GM23338 (cell line): ENCODE data around the gene SLC19A2. TPM values are rescaled to one million over a fixed set of nuclear protein-coding genes. Genes with fewer than 3 reads are reported as not detected.

Source experiments
- ATAC-seq: fragments of 200-7000 bp; cut with Tn5 transposase; 3 replicates; pipeline ENCODE4 v1.9.1; 2020
- DNase-seq: peaks from one replicate; pipeline ENCODE4 v3.0.0-alpha.2; 2015; ENCODE audit warnings: low spot score
- H2AFZ ChIP-seq: fragments of 200-600 bp; sonication (generic); 2 replicates; pipeline ENCODE4 v1.8.0; 2016; ENCODE audit warnings: antibody characterized with exemption, mild to moderate bottlenecking, moderate library complexity
- H3F3A ChIP-seq: fragments of 200-600 bp; sonication (generic); replicated peaks from 2 replicates; pipeline ENCODE4 v1.8.0; 2017; ENCODE audit warnings: antibody characterized with exemption, mixed run types, low read depth
- H3K27ac ChIP-seq: fragments of 200-600 bp; sonication (generic); 2 replicates; pipeline ENCODE4 v1.6.1; 2016; ENCODE audit warnings: low read depth
- H3K27me3 ChIP-seq: fragments of 200-600 bp; sonication (generic); 2 replicates; pipeline ENCODE4 v1.8.0; 2016; ENCODE audit warnings: mild to moderate bottlenecking, mixed run types, moderate library complexity; ENCODE audit not compliant: insufficient read depth
- H3K36me3 ChIP-seq: fragments of 200-600 bp; sonication (generic); 2 replicates; pipeline ENCODE4 v1.8.0; 2016; ENCODE audit warnings: mild to moderate bottlenecking; ENCODE audit not compliant: insufficient read depth
- H3K4me1 ChIP-seq: fragments of 200-600 bp; sonication (generic); 2 replicates; pipeline ENCODE4 v1.8.0; 2016; ENCODE audit warnings: mild to moderate bottlenecking, moderate library complexity; ENCODE audit not compliant: insufficient read depth
- H3K4me2 ChIP-seq: fragments of 200-600 bp; sonication (generic); 2 replicates; pipeline ENCODE4 v1.7.1; 2017; ENCODE audit warnings: mixed run types
- H3K4me3 ChIP-seq: fragments of 200-600 bp; sonication (generic); 2 replicates; pipeline ENCODE4 v1.6.1; 2016; ENCODE audit warnings: mixed run types
- H3K79me2 ChIP-seq: fragments of 200-600 bp; sonication (generic); replicated peaks from 2 replicates; pipeline ENCODE4 v1.8.0; 2017; ENCODE audit warnings: mild to moderate bottlenecking; ENCODE audit not compliant: insufficient read depth
- H3K9me2 ChIP-seq: fragments of 200-600 bp; sonication (generic); 2 replicates; pipeline ENCODE4 v1.8.0; 2017; ENCODE audit not compliant: insufficient read depth
- H4K20me1 ChIP-seq: fragments of 200-600 bp; sonication (generic); replicated peaks from 2 replicates; pipeline ENCODE4 v1.8.0; 2017; ENCODE audit warnings: mild to moderate bottlenecking; ENCODE audit not compliant: insufficient read depth
- H3K27ac Mint-ChIP-seq: 2 replicates; pipeline ENCODE4 v1.8.0; 2020; ENCODE audit warnings: inconsistent platforms, mild to moderate bottlenecking, moderate library complexity, mixed read lengths
- H3K27me3 Mint-ChIP-seq: 3 replicates; pipeline ENCODE4 v1.8.0; 2022; ENCODE audit warnings: low read depth, mild to moderate bottlenecking, moderate library complexity, mixed read lengths, inconsistent platforms; ENCODE audit not compliant: insufficient read depth, poor library complexity
- H3K36me3 Mint-ChIP-seq: 3 replicates; pipeline ENCODE4 v1.8.0; 2021; ENCODE audit warnings: low read depth, mild to moderate bottlenecking, inconsistent platforms, moderate library complexity, mixed read lengths
- H3K4me1 Mint-ChIP-seq: 3 replicates; pipeline ENCODE4 v1.8.0; 2020; ENCODE audit warnings: mild to moderate bottlenecking, inconsistent platforms, mixed read lengths
- H3K4me3 Mint-ChIP-seq: 3 replicates; pipeline ENCODE4 v1.8.0; 2021; ENCODE audit warnings: moderate library complexity, mild to moderate bottlenecking, inconsistent platforms, mixed read lengths
- H3K9me3 Mint-ChIP-seq: 3 replicates; pipeline ENCODE4 v1.8.0; 2020; ENCODE audit warnings: moderate library complexity, mild to moderate bottlenecking, inconsistent platforms, mixed read lengths
- EZH2 ChIP-seq: fragments of 200-600 bp; sonication (generic); IDR thresholded peaks from one replicate; pipeline ENCODE4 v1.8.0; 2017; ENCODE audit warnings: antibody characterized with exemption, mild to moderate bottlenecking, low read depth; ENCODE audit not compliant: unreplicated experiment
- EZH2phosphoT487 ChIP-seq: fragments of 200-600 bp; sonication (generic); IDR thresholded peaks from one replicate; pipeline ENCODE4 v1.8.1; 2018; ENCODE audit warnings: antibody characterized with exemption; ENCODE audit not compliant: unreplicated experiment
- JUNB ChIP-seq: IDR thresholded peaks from one replicate; pipeline ENCODE4 v1.6.1; 2016; ENCODE audit warnings: antibody characterized with exemption; ENCODE audit not compliant: unreplicated experiment
- POLR2AphosphoS5 ChIP-seq: IDR thresholded peaks from 2 replicates; pipeline ENCODE4 v1.6.1; 2016; ENCODE audit warnings: antibody characterized with exemption, low read depth
- polyA plus RNA-seq: library from polyadenylated mRNA; unstranded; fragments of >200 nt; fragmentation: Nextera tagmentation; extraction: Ambion mirVana; gene quantifications from 2 replicates; pipeline ENCODE4 v1.2.1, GENCODE V29; 2016
- total RNA-seq: library from RNA; depleted of rRNA; stranded (reverse); fragments of >200 nt; shearing (Covaris generic); gene quantifications from 2 replicates; pipeline ENCODE4 v1.2.3, GENCODE V29; 2014
- TF ChIP-seq, protein P1 (sequence below): fragments of 250-450 bp; sonication (Bioruptor Pico); IDR thresholded peaks from 2 replicates; pipeline ENCODE4 v1.5.0; 2020; ENCODE audit warnings: mild to moderate bottlenecking, moderate library complexity
- TF ChIP-seq, protein P2 (sequence below), 2 experiments: fragments of 200-600 bp in 1 of 2; sonication (generic) in 1 of 2; conservative IDR thresholded peaks; 2 replicates each; pipeline versions ENCODE4 v1.5.1 to v1.6.1; 2016 to 2017; ENCODE audit warnings: antibody characterized with exemption in 2 of 2, low read depth in 2 of 2, mild to moderate bottlenecking in 2 of 2, moderate library complexity in 1 of 2
- TF ChIP-seq, protein P3 (sequence below): IDR thresholded peaks from one replicate; pipeline ENCODE4 v1.6.1; 2018; ENCODE audit warnings: antibody characterized with exemption; ENCODE audit not compliant: unreplicated experiment

Gene SLC19A2
- total and polyA plus RNA-seq, 2 experiments from 2014 or later: 11.1 to 39.1 TPM

DNA sequence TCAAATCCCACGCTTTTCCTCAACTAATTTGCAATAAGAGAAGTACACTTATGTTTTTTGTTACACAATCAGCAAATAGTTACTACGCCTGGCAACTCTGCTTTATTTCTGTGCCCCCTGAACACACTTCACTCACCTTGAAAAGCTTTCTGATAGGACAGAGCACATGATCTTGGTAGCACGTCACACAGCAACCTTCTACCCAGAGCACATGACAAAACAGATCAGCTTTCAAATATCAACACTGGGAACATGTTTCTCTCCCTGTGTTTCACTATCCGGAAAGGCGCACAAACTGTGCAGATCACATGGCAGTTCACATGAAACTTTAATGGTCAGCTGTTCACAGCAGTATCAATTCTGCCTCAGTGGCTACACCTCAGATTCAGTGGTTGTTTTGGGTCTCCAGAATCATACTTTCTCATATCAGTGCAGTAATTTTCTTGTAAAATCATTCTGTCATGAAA lies 2.2 kb downstream of the SLC19A2 start (continued):
- TF ChIP-seq, protein P1, sequence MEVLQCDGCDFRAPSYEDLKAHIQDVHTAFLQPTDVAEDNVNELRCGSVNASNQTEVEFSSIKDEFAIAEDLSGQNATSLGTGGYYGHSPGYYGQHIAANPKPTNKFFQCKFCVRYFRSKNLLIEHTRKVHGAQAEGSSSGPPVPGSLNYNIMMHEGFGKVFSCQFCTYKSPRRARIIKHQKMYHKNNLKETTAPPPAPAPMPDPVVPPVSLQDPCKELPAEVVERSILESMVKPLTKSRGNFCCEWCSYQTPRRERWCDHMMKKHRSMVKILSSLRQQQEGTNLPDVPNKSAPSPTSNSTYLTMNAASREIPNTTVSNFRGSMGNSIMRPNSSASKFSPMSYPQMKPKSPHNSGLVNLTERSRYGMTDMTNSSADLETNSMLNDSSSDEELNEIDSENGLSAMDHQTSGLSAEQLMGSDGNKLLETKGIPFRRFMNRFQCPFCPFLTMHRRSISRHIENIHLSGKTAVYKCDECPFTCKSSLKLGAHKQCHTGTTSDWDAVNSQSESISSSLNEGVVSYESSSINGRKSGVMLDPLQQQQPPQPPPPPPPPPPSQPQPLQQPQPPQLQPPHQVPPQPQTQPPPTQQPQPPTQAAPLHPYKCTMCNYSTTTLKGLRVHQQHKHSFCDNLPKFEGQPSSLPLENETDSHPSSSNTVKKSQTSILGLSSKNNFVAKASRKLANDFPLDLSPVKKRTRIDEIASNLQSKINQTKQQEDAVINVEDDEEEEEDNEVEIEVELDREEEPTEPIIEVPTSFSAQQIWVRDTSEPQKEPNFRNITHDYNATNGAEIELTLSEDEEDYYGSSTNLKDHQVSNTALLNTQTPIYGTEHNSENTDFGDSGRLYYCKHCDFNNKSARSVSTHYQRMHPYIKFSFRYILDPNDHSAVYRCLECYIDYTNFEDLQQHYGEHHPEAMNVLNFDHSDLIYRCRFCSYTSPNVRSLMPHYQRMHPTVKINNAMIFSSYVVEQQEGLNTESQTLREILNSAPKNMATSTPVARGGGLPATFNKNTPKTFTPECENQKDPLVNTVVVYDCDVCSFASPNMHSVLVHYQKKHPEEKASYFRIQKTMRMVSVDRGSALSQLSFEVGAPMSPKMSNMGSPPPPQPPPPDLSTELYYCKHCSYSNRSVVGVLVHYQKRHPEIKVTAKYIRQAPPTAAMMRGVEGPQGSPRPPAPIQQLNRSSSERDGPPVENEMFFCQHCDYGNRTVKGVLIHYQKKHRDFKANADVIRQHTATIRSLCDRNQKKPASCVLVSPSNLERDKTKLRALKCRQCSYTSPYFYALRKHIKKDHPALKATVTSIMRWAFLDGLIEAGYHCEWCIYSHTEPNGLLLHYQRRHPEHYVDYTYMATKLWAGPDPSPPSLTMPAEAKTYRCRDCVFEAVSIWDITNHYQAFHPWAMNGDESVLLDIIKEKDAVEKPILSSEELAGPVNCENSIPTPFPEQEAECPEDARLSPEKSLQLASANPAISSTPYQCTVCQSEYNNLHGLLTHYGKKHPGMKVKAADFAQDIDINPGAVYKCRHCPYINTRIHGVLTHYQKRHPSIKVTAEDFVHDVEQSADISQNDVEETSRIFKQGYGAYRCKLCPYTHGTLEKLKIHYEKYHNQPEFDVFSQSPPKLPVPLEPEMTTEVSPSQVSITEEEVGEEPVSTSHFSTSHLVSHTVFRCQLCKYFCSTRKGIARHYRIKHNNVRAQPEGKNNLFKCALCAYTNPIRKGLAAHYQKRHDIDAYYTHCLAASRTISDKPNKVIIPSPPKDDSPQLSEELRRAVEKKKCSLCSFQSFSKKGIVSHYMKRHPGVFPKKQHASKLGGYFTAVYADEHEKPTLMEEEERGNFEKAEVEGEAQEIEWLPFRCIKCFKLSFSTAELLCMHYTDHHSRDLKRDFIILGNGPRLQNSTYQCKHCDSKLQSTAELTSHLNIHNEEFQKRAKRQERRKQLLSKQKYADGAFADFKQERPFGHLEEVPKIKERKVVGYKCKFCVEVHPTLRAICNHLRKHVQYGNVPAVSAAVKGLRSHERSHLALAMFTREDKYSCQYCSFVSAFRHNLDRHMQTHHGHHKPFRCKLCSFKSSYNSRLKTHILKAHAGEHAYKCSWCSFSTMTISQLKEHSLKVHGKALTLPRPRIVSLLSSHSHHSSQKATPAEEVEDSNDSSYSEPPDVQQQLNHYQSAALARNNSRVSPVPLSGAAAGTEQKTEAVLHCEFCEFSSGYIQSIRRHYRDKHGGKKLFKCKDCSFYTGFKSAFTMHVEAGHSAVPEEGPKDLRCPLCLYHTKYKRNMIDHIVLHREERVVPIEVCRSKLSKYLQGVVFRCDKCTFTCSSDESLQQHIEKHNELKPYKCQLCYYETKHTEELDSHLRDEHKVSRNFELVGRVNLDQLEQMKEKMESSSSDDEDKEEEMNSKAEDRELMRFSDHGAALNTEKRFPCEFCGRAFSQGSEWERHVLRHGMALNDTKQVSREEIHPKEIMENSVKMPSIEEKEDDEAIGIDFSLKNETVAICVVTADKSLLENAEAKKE (CRISPR knock-in tag): no peak
- TF ChIP-seq POLR2AphosphoS5 (no peak), JUNB (no peak), EZH2phosphoT487 (no peak)
- TF ChIP-seq, protein P2, sequence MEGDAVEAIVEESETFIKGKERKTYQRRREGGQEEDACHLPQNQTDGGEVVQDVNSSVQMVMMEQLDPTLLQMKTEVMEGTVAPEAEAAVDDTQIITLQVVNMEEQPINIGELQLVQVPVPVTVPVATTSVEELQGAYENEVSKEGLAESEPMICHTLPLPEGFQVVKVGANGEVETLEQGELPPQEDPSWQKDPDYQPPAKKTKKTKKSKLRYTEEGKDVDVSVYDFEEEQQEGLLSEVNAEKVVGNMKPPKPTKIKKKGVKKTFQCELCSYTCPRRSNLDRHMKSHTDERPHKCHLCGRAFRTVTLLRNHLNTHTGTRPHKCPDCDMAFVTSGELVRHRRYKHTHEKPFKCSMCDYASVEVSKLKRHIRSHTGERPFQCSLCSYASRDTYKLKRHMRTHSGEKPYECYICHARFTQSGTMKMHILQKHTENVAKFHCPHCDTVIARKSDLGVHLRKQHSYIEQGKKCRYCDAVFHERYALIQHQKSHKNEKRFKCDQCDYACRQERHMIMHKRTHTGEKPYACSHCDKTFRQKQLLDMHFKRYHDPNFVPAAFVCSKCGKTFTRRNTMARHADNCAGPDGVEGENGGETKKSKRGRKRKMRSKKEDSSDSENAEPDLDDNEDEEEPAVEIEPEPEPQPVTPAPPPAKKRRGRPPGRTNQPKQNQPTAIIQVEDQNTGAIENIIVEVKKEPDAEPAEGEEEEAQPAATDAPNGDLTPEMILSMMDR (conservative IDR thresholded peaks at IDR 0.05; ENCODE audit: low read depth in 2 of 2): no peak

DNA sequence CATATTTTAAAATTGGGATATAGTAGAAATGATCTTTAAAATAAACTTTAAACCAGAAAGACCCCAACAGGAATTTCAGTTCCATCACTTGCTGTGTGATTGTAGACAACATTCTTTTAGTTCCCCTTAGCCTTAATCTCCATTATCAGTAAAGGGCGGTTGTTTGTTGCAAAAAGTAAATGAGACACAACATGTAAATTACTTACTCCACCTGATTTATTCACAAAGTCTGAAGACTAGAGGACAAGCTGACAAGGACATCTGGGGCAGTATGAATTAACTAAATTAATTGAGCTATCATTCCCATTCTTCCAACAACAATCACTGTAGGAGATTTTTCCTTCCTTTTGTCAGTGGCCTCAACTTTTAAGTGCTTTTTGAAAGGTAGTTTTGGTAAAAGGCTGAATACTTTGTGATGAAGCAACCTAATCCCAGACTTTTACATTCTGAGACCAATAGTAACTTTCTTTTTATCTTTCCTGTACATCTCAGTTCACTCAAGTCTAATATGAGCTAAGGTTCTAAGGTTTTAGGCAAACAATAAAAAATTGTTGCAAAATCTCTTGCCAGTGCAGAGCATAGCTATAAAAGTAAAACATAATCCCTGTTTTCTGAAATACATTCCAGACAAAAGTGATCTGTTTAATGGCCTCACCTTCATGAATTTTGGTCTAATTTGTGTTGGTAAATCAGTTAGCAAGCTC lies 6.2 kb downstream of the SLC19A2 start:
- Histone ChIP-seq H2AFZ (no peak overlapping the region), H4K20me1 (peaks cover 10% of the 10 kb centered on the region; the same call in 1 of the 2 replicates), H3K4me1 (peaks cover 56% of the 10 kb centered on the region), H3F3A (no peaks in the 10 kb centered on the region), H3K79me2 (peaks cover 87% of the 10 kb centered on the region), H3K9me2 (no peaks in the 10 kb centered on the region), H3K27ac (no peak overlapping the region), H3K36me3 (peaks cover 3% of the 10 kb centered on the region), H3K4me3 (no peak overlapping the region), H3K27me3 (no peaks in the 10 kb centered on the region), H3K4me2 (peak overlapping the region; percentile 69)
- Mint-ChIP-seq H3K27ac (peak overlapping the region; percentile 76; the same call in 1 of the 2 replicates), H3K4me3 (peak overlapping the region; percentile 10; the same call in 1 of the 3 replicates), H3K4me1 (peaks cover 52% of the 10 kb centered on the region), H3K36me3 (peaks cover 13% of the 10 kb centered on the region), H3K27me3 (peaks cover 2% of the 10 kb centered on the region), H3K9me3 (no peaks in the 10 kb centered on the region)
- no peak for DNase-seq
- ATAC-seq: no peak
- TF ChIP-seq, protein P2 (conservative IDR thresholded peaks at IDR 0.05; ENCODE audit: low read depth in 2 of 2): no peak
- TF ChIP-seq, protein P3, sequence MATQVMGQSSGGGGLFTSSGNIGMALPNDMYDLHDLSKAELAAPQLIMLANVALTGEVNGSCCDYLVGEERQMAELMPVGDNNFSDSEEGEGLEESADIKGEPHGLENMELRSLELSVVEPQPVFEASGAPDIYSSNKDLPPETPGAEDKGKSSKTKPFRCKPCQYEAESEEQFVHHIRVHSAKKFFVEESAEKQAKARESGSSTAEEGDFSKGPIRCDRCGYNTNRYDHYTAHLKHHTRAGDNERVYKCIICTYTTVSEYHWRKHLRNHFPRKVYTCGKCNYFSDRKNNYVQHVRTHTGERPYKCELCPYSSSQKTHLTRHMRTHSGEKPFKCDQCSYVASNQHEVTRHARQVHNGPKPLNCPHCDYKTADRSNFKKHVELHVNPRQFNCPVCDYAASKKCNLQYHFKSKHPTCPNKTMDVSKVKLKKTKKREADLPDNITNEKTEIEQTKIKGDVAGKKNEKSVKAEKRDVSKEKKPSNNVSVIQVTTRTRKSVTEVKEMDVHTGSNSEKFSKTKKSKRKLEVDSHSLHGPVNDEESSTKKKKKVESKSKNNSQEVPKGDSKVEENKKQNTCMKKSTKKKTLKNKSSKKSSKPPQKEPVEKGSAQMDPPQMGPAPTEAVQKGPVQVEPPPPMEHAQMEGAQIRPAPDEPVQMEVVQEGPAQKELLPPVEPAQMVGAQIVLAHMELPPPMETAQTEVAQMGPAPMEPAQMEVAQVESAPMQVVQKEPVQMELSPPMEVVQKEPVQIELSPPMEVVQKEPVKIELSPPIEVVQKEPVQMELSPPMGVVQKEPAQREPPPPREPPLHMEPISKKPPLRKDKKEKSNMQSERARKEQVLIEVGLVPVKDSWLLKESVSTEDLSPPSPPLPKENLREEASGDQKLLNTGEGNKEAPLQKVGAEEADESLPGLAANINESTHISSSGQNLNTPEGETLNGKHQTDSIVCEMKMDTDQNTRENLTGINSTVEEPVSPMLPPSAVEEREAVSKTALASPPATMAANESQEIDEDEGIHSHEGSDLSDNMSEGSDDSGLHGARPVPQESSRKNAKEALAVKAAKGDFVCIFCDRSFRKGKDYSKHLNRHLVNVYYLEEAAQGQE: no peak
- TF ChIP-seq EZH2phosphoT487 (no peak), JUNB (no peak), EZH2 (no peak)
